KOPT-K1 (cell line): Measurements from ENCODE around the gene MLPH.

Source experiments
- H3K27ac ChIP-seq: fragments of 200-600 bp; sonication (generic); 2 replicates; pipeline ENCODE4 v1.5.1; 2016; ENCODE audit warnings: antibody characterized with exemption, mild to moderate bottlenecking, low read depth, low read length; ENCODE audit not compliant: poor library complexity, severe bottlenecking
- H3K36me3 ChIP-seq: fragments of 200-600 bp; sonication (generic); 2 replicates; pipeline ENCODE4 v1.5.1; 2017; ENCODE audit warnings: antibody characterized with exemption, mild to moderate bottlenecking, low read length, moderate library complexity; ENCODE audit not compliant: insufficient read depth
- H3K9me3 ChIP-seq: fragments of 200-600 bp; sonication (generic); 2 replicates; pipeline ENCODE4 v1.5.1; 2017; ENCODE audit warnings: antibody characterized with exemption, low read length, mild to moderate bottlenecking; ENCODE audit not compliant: insufficient read depth, poor library complexity, severe bottlenecking

The MLPH gene

GRCh38 chr2:237529452-237530402, 42.7 kb downstream of the MLPH start:
- Histone ChIP-seq H3K9me3 (no peaks in the 10 kb centered on the region), H3K27ac (no peak overlapping the region), H3K36me3 (no peaks in the 10 kb centered on the region)

GRCh38 chr2:237530472-237531433, 43.7 kb downstream of the MLPH start:
- Histone ChIP-seq H3K9me3 (no peaks in the 10 kb centered on the region), H3K36me3 (no peaks in the 10 kb centered on the region), H3K27ac (no peak overlapping the region)

- Histone ChIP-seq H3K36me3 (no peaks in the 10 kb centered on the region), H3K27ac (no peak overlapping the region), H3K9me3 (no peaks in the 10 kb centered on the region)
Observed at GRCh38 chr2:237532160-237532559, 45.1 kb downstream of the MLPH start.

GRCh38 chr2:237533668-237534161, 46.7 kb downstream of the MLPH start:
- no peak overlapping the region for H3K27ac ChIP-seq
- no peaks in the 10 kb centered on the region for H3K9me3 ChIP-seq
- no peaks in the 10 kb centered on the region for H3K36me3 ChIP-seq

- H3K9me3 ChIP-seq = no peaks in the 10 kb centered on the region
- no peak overlapping the region for H3K27ac ChIP-seq
- H3K36me3 ChIP-seq = no peaks in the 10 kb centered on the region
Observed at GRCh38 chr2:237534380-237534779, 47.3 kb downstream of the MLPH start.

- no peaks in the 10 kb centered on the region for H3K9me3 ChIP-seq
- H3K36me3 ChIP-seq = no peaks in the 10 kb centered on the region
- no peak overlapping the region for H3K27ac ChIP-seq
Observed at GRCh38 chr2:237535385-237536082, 48.5 kb downstream of the MLPH start.

- Histone ChIP-seq H3K27ac (no peak overlapping the region), H3K36me3 (no peaks in the 10 kb centered on the region), H3K9me3 (no peaks in the 10 kb centered on the region)
Observed at GRCh38 chr2:237536083-237536415, 49.0 kb downstream of the MLPH start.

- H3K36me3 ChIP-seq = no peaks in the 10 kb centered on the region
- no peak overlapping the region for H3K27ac ChIP-seq
- H3K9me3 ChIP-seq = no peaks in the 10 kb centered on the region
Observed at GRCh38 chr2:237536617-237537016, 49.6 kb downstream of the MLPH start.

GRCh38 chr2:237538001-237538720, 51.1 kb downstream of the MLPH start:
- H3K27ac ChIP-seq = no peak overlapping the region
- no peaks in the 10 kb centered on the region for H3K36me3 ChIP-seq
- no peaks in the 10 kb centered on the region for H3K9me3 ChIP-seq

- H3K27ac ChIP-seq = no peak overlapping the region
- H3K36me3 ChIP-seq = no peaks in the 10 kb centered on the region
- H3K9me3 ChIP-seq = no peaks in the 10 kb centered on the region
Observed at GRCh38 chr2:237538901-237539300, 51.9 kb downstream of the MLPH start.

- H3K27ac ChIP-seq = no peak overlapping the region
- no peaks in the 10 kb centered on the region for H3K9me3 ChIP-seq
- no peaks in the 10 kb centered on the region for H3K36me3 ChIP-seq
Observed at GRCh38 chr2:237539681-237540080, 52.6 kb downstream of the MLPH start.

GRCh38 chr2:237540223-237540775, 53.2 kb downstream of the MLPH start:
- H3K9me3 ChIP-seq = no peaks in the 10 kb centered on the region
- H3K36me3 ChIP-seq = no peaks in the 10 kb centered on the region
- no peak overlapping the region for H3K27ac ChIP-seq

- Histone ChIP-seq H3K27ac (no peak overlapping the region), H3K9me3 (no peaks in the 10 kb centered on the region), H3K36me3 (no peaks in the 10 kb centered on the region)
Observed at GRCh38 chr2:237540823-237541222, 53.8 kb downstream of the MLPH start.

- Histone ChIP-seq H3K9me3 (no peaks in the 10 kb centered on the region), H3K36me3 (no peaks in the 10 kb centered on the region), H3K27ac (no peak overlapping the region)
Observed at GRCh38 chr2:237541243-237541642, 54.2 kb downstream of the MLPH start.
